Superior temporal gyrus (tissue), 1 donor: ENCODE measurements around the gene PTCD3.
A peak's percentile ranks its signal among the peaks of the same experiment; 100 is the strongest.

Experiments
- DNase-seq: peaks from one replicate; pipeline ENCODE4 v3.0.0-alpha.2; 2016; ENCODE audit errors: extremely low spot score

Gene PTCD3

GRCh38 chr2:86105969-86106945 is at the start of gene PTCD3:
Gene PTCD3 (plus strand): TSS chr2:86106235. CDS start chr2:86106248, 13 bp downstream.
- peak; percentile 98 for DNase-seq

GRCh38 chr2:86056590-86057331 is 49.3 kb upstream of the PTCD3 start:
- no peak for DNase-seq

- DNase-seq = no peak
Measured at GRCh38 chr2:86062043-86062442, 44.0 kb upstream of the PTCD3 start.

- DNase-seq = no peak
Measured at GRCh38 chr2:86064006-86064405, 42.0 kb upstream of the PTCD3 start.

GRCh38 chr2:86065512-86065911 is 40.5 kb upstream of the PTCD3 start:
- peak; percentile 51 for DNase-seq

GRCh38 chr2:86066007-86066578 is 39.9 kb upstream of the PTCD3 start:
- DNase-seq = peak; percentile 18

GRCh38 chr2:86066915-86067314 is 39.1 kb upstream of the PTCD3 start:
- DNase-seq = no peak

GRCh38 chr2:86068136-86068588 is 37.9 kb upstream of the PTCD3 start:
- no peak for DNase-seq

- DNase-seq = no peak
Measured at GRCh38 chr2:86068648-86069047, 37.4 kb upstream of the PTCD3 start.

GRCh38 chr2:86069091-86069685 is 36.8 kb upstream of the PTCD3 start:
- DNase-seq = no peak

GRCh38 chr2:86069783-86070339 is 36.2 kb upstream of the PTCD3 start:
- no peak for DNase-seq

GRCh38 chr2:86070868-86071267 is 35.2 kb upstream of the PTCD3 start:
- no peak for DNase-seq

GRCh38 chr2:86072271-86072858 is 33.7 kb upstream of the PTCD3 start:
- DNase-seq = peak; percentile 40

GRCh38 chr2:86073225-86073624 is 32.8 kb upstream of the PTCD3 start:
- no peak for DNase-seq

- DNase-seq = no peak
Measured at GRCh38 chr2:86074256-86074655, 31.8 kb upstream of the PTCD3 start.

GRCh38 chr2:86074811-86075210 is 31.2 kb upstream of the PTCD3 start:
- no peak for DNase-seq

GRCh38 chr2:86075886-86076285 is 30.1 kb upstream of the PTCD3 start:
- DNase-seq = no peak

GRCh38 chr2:86078774-86079545 is 27.1 kb upstream of the PTCD3 start:
- peak; percentile 93 for DNase-seq

- peak; percentile 82 for DNase-seq
Measured at GRCh38 chr2:86079981-86080911, 25.8 kb upstream of the PTCD3 start.
